Mucosa of rectum (tissue), 2 donors: ENCODE results near the gene ASCL3.
"Not testable (repeated sequence)": the region's sequence is repeated elsewhere in the genome, so short reads cannot be mapped to it uniquely, and the experiment has no call there.

Experiments used
- H3K27ac ChIP-seq, 2 donors: one replicate each; pipeline ENCODE4 v1.7.0; 2013; ENCODE audit warnings: inconsistent platforms in 2 of 2, low read depth in 2 of 2, low read length in 2 of 2
- H3K27me3 ChIP-seq, 2 donors: one replicate each; pipeline ENCODE4 v1.7.0; 2013; ENCODE audit warnings: low read length in 2 of 2; ENCODE audit not compliant: control insufficient read depth in 2 of 2, insufficient read depth in 2 of 2
- H3K36me3 ChIP-seq, 2 donors: one replicate each; pipeline ENCODE4 v1.7.0; 2013; ENCODE audit warnings: low read length in 2 of 2; ENCODE audit not compliant: control insufficient read depth in 2 of 2, insufficient read depth in 2 of 2
- H3K4me1 ChIP-seq, 2 donors: one replicate each; pipeline ENCODE4 v1.7.0; 2013; ENCODE audit warnings: low read length in 2 of 2, mild to moderate bottlenecking in 1 of 2; ENCODE audit not compliant: control insufficient read depth in 2 of 2, insufficient read depth in 2 of 2
- H3K4me3 ChIP-seq, 2 donors: one replicate each; pipeline ENCODE4 v1.7.0; 2013; ENCODE audit warnings: low read length in 2 of 2
- H3K9ac ChIP-seq, 2 donors: one replicate each; pipeline ENCODE4 v1.7.0; 2013; ENCODE audit warnings: low read length in 2 of 2, low read depth in 1 of 2, mild to moderate bottlenecking in 1 of 2
- H3K9me3 ChIP-seq, 2 donors: one replicate each; pipeline ENCODE4 v1.7.0; 2013; ENCODE audit warnings: low read length in 2 of 2; ENCODE audit not compliant: control insufficient read depth in 2 of 2
- donor health status: healthy.
- donor health status: Normal muscosa, but diverticular disease.

ASCL3 gene

GRCh38 chr11:8911029-8911823 lies 31.6 kb downstream of the ASCL3 start, which contains the start of gene AKIP1:
TSS of gene AKIP1 (plus strand) at chr11:8911189. CDS start at chr11:8911450, 261 bp downstream.
- H3K9me3 ChIP-seq = no peaks in the 10 kb centered on the region
- peak within 1 kb of the TSS; percentile 75 to 86 for H3K27ac ChIP-seq
- H3K27me3 ChIP-seq = no peaks in the 10 kb centered on the region
- peak within 1 kb of the TSS; percentile 83 to 89 for H3K4me3 ChIP-seq
- H3K4me1 ChIP-seq = peaks cover 4 to 5% of the 10 kb centered on the region in 2 donors
- peak within 1 kb of the TSS; percentile 72 to 81 for H3K9ac ChIP-seq
- no peaks in the 10 kb centered on the region for H3K36me3 ChIP-seq

GRCh38 chr11:8910649-8911026 lies 32.2 kb downstream of the ASCL3 start:
- peak overlapping the region; percentile 69 to 83 for H3K4me3 ChIP-seq
- peak overlapping the region; percentile 54 to 68 for H3K9ac ChIP-seq
- H3K4me1 ChIP-seq = peaks cover 4 to 5% of the 10 kb centered on the region in 2 donors
- no peaks in the 10 kb centered on the region for H3K36me3 ChIP-seq
- H3K27ac ChIP-seq = no peak overlapping the region
- H3K9me3 ChIP-seq = no peaks in the 10 kb centered on the region
- H3K27me3 ChIP-seq = no peaks in the 10 kb centered on the region

DNA sequence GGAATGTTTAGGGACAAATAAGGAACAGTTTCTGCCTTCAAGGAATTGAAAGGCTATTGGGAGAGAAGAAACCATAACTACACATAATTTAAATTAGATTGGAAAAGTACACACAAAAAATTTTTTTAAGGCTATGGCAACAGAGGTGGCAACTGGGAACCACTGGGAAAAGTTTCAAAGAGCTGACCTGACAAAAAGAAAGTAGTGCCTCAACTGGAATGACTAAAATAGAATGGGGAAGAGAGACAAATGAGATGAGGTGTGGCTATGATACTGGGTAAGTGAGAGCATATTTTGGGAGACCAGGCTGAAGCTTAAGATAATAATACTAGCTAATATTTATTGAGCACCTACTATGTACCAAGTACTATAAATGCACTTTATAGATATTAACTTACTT lies 34.7 kb downstream of the ASCL3 start:
- no peak overlapping the region for H3K4me3 ChIP-seq
- no peaks in the 10 kb centered on the region for H3K9me3 ChIP-seq
- H3K9ac ChIP-seq = no peak overlapping the region
- no peaks in the 10 kb centered on the region for H3K36me3 ChIP-seq
- H3K27ac ChIP-seq = no peak overlapping the region
- H3K27me3 ChIP-seq = no peaks in the 10 kb centered on the region
- H3K4me1 ChIP-seq = peaks cover 3 to 4% of the 10 kb centered on the region in 2 donors

- H3K9me3 ChIP-seq = no peaks in the 10 kb centered on the region
- H3K4me1 ChIP-seq = peaks cover 0 to 3% of the 10 kb centered on the region in 2 donors
- H3K27me3 ChIP-seq = no peaks in the 10 kb centered on the region
- H3K9ac ChIP-seq = no peak overlapping the region
- H3K27ac ChIP-seq = no peak overlapping the region
- H3K36me3 ChIP-seq = no peaks in the 10 kb centered on the region
- no peak overlapping the region for H3K4me3 ChIP-seq
Observed at GRCh38 chr11:8907116-8907515, 35.7 kb downstream of the ASCL3 start.

GRCh38 chr11:8905528-8906165 lies 37.2 kb downstream of the ASCL3 start:
- no peaks in the 10 kb centered on the region for H3K36me3 ChIP-seq
- no peak overlapping the region for H3K4me3 ChIP-seq
- H3K27ac ChIP-seq = no peak overlapping the region
- H3K9me3 ChIP-seq = no peaks in the 10 kb centered on the region
- H3K27me3 ChIP-seq = no peaks in the 10 kb centered on the region
- H3K4me1 ChIP-seq = peaks cover 0 to 3% of the 10 kb centered on the region in 2 donors
- H3K9ac ChIP-seq = no peak overlapping the region

GRCh38 chr11:8899119-8899753 lies 43.6 kb downstream of the ASCL3 start:
- no peak overlapping the region for H3K9ac ChIP-seq
- H3K27ac ChIP-seq = no peak overlapping the region
- no peaks in the 10 kb centered on the region for H3K27me3 ChIP-seq
- H3K4me3 ChIP-seq = no peak overlapping the region
- no peaks in the 10 kb centered on the region for H3K36me3 ChIP-seq
- H3K4me1 ChIP-seq = no peaks in the 10 kb centered on the region
- peaks cover 0 to 3% of the 10 kb centered on the region in 2 donors for H3K9me3 ChIP-seq

DNA sequence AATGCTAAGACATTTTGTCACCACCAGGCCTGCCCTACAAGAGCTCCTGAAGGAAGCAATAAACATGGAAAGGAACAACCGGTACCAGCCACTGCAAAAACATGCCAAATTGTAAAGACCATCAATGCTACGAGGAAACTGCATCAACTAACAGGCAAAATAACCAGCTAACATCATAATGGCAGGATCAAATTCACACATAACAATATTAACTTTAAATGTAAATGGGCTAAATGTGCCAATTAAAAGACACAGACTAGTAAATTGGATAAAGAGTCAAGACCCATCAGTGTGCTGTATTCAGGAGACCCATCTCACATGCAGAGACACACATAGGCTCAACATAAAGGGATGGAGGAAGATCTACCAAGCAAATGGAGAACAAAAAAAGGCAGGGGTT lies 51.6 kb downstream of the ASCL3 start:
- H3K9me3 ChIP-seq, H3K4me3 ChIP-seq, H3K36me3 ChIP-seq, H3K9ac ChIP-seq, H3K27me3 ChIP-seq, H3K4me1 ChIP-seq, H3K27ac ChIP-seq: not testable (repeated sequence)
